WI38 (cell line): ENCODE data around the gene SLC36A1.

Experiments
- H3K4me3 ChIP-seq: 2 replicates; pipeline ENCODE4 v1.5.1; 2011; ENCODE audit warnings: low read depth, mild to moderate bottlenecking, control low read depth, low read length
- CTCF ChIP-seq: IDR thresholded peaks from 2 replicates; pipeline ENCODE4 v1.5.1; 2012; ENCODE audit warnings: low read depth, mild to moderate bottlenecking, control low read depth, low read length

SLC36A1 gene

GRCh38 chr5:151471276-151471675 lies 23.9 kb downstream of the SLC36A1 start:
- TF ChIP-seq CTCF, result no peak
- no peak overlapping the region for H3K4me3 ChIP-seq

- no peak for TF ChIP-seq CTCF
Measured at GRCh38 chr5:151474799-151475198, 27.4 kb downstream of the SLC36A1 start.

GRCh38 chr5:151475388-151475787 lies 28.0 kb downstream of the SLC36A1 start:
- no peak for TF ChIP-seq CTCF
- H3K4me3 ChIP-seq, result no peak overlapping the region

More at GRCh38 chr5:151474799-151475198, 27.4 kb downstream of the SLC36A1 start:
- no peak overlapping the region for H3K4me3 ChIP-seq

GRCh38 chr5:151476016-151476415 lies 28.6 kb downstream of the SLC36A1 start:
- H3K4me3 ChIP-seq, result no peak overlapping the region
- no peak for TF ChIP-seq CTCF

- no peak for TF ChIP-seq CTCF
- H3K4me3 ChIP-seq, result no peak overlapping the region
Measured at GRCh38 chr5:151477101-151477500, 29.7 kb downstream of the SLC36A1 start.

- no peak overlapping the region for H3K4me3 ChIP-seq
- TF ChIP-seq CTCF, result no peak
Measured at GRCh38 chr5:151480384-151481293, 33.2 kb downstream of the SLC36A1 start.

- TF ChIP-seq CTCF, result no peak
- no peak overlapping the region for H3K4me3 ChIP-seq
Measured at GRCh38 chr5:151483176-151483575, 35.8 kb downstream of the SLC36A1 start.
